DOHH2 (cell line): ENCODE measurements around the gene PHKG2.

Source experiments
- EZH2phosphoT487 ChIP-seq: fragments of 200-600 bp; sonication (generic); IDR thresholded peaks from 2 replicates; pipeline ENCODE4 v1.6.1; 2017; ENCODE audit warnings: borderline replicate concordance, mild to moderate bottlenecking, antibody characterized with exemption, low read length, moderate library complexity, mixed read lengths
- TF ChIP-seq, protein P1 (sequence below): fragments of 200-600 bp; sonication (generic); IDR thresholded peaks from one replicate; pipeline ENCODE4 v1.5.1; 2014; ENCODE audit warnings: antibody characterized with exemption, mild to moderate bottlenecking, low read depth, low read length; ENCODE audit not compliant: poor library complexity, severe bottlenecking

- TF ChIP-seq, protein P1, sequence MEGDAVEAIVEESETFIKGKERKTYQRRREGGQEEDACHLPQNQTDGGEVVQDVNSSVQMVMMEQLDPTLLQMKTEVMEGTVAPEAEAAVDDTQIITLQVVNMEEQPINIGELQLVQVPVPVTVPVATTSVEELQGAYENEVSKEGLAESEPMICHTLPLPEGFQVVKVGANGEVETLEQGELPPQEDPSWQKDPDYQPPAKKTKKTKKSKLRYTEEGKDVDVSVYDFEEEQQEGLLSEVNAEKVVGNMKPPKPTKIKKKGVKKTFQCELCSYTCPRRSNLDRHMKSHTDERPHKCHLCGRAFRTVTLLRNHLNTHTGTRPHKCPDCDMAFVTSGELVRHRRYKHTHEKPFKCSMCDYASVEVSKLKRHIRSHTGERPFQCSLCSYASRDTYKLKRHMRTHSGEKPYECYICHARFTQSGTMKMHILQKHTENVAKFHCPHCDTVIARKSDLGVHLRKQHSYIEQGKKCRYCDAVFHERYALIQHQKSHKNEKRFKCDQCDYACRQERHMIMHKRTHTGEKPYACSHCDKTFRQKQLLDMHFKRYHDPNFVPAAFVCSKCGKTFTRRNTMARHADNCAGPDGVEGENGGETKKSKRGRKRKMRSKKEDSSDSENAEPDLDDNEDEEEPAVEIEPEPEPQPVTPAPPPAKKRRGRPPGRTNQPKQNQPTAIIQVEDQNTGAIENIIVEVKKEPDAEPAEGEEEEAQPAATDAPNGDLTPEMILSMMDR, result no peak
- no peak for TF ChIP-seq EZH2phosphoT487
Observed at GRCh38 chr16:30746638-30747175, 1.5 kb upstream of the PHKG2 start.
